GM23248 (cell line): ENCODE measurements around the gene THG1L. TPM values are rescaled to one million over a fixed set of nuclear protein-coding genes. Genes with fewer than 3 reads are reported as not detected.
"Not testable (repeated sequence)": the region's sequence is repeated elsewhere in the genome, so short reads cannot be mapped to it uniquely, and the experiment has no call there.

Experiments used
- DNase-seq: peaks from one replicate; pipeline ENCODE4 v3.0.0-alpha.2; 2015
- H2AFZ ChIP-seq: fragments of 200-600 bp; sonication (generic); 2 replicates; pipeline ENCODE4 v1.6.1; 2016; ENCODE audit warnings: antibody characterized with exemption
- H3F3A ChIP-seq: fragments of 200-600 bp; sonication (generic); 2 replicates; pipeline ENCODE4 v1.6.1; 2016; ENCODE audit warnings: mild to moderate bottlenecking, antibody characterized with exemption, mixed run types; ENCODE audit not compliant: insufficient read depth
- H3K27ac ChIP-seq: fragments of 200-600 bp; sonication (generic); 2 replicates; pipeline ENCODE4 v1.5.1; 2016; ENCODE audit warnings: mild to moderate bottlenecking
- H3K27me3 ChIP-seq: fragments of 200-600 bp; sonication (generic); replicated peaks from 2 replicates; pipeline ENCODE4 v1.6.1; 2016; ENCODE audit warnings: mild to moderate bottlenecking; ENCODE audit not compliant: insufficient read depth
- H3K36me3 ChIP-seq: fragments of 200-600 bp; sonication (generic); 2 replicates; pipeline ENCODE4 v1.6.1; 2016; ENCODE audit warnings: low read depth, mild to moderate bottlenecking
- H3K4me1 ChIP-seq: fragments of 200-600 bp; sonication (generic); 2 replicates; pipeline ENCODE4 v1.6.1; 2016; ENCODE audit warnings: mild to moderate bottlenecking; ENCODE audit not compliant: insufficient read depth
- H3K4me2 ChIP-seq: fragments of 200-600 bp; sonication (generic); one replicate; pipeline ENCODE4 v1.6.1; 2016; ENCODE audit warnings: mild to moderate bottlenecking; ENCODE audit not compliant: unreplicated experiment
- H3K4me3 ChIP-seq: fragments of 200-600 bp; sonication (generic); 2 replicates; pipeline ENCODE4 v1.5.1; 2016; ENCODE audit warnings: mild to moderate bottlenecking
- H3K79me2 ChIP-seq: fragments of 200-600 bp; sonication (generic); 2 replicates; pipeline ENCODE4 v1.6.1; 2016; ENCODE audit warnings: mild to moderate bottlenecking; ENCODE audit not compliant: insufficient read depth
- H3K9ac ChIP-seq: fragments of 200-600 bp; sonication (generic); 2 replicates; pipeline ENCODE4 v1.6.1; 2016; ENCODE audit warnings: mild to moderate bottlenecking
- H3K9me2 ChIP-seq: fragments of 200-600 bp; sonication (generic); 2 replicates; pipeline ENCODE4 v1.6.1; 2016; ENCODE audit warnings: mixed run types, mild to moderate bottlenecking, moderate library complexity; ENCODE audit not compliant: insufficient read depth
- H3K9me3 ChIP-seq: fragments of 200-600 bp; sonication (generic); one replicate; pipeline ENCODE4 v1.6.1; 2017; ENCODE audit warnings: low read depth
- H4K20me1 ChIP-seq: fragments of 200-600 bp; sonication (generic); 2 replicates; pipeline ENCODE4 v1.6.0; 2016; ENCODE audit not compliant: insufficient read depth
- EZH2 ChIP-seq: fragments of 200-600 bp; sonication (generic); IDR thresholded peaks from 2 replicates; pipeline ENCODE4 v1.6.1; 2018; ENCODE audit warnings: antibody characterized with exemption, mild to moderate bottlenecking; ENCODE audit not compliant: insufficient read depth, poor library complexity, severe bottlenecking
- EZH2phosphoT487 ChIP-seq: fragments of 200-600 bp; sonication (generic); IDR thresholded peaks from 2 replicates; pipeline ENCODE4 v1.6.1; 2018; ENCODE audit warnings: antibody characterized with exemption, moderate library complexity, mild to moderate bottlenecking, low read depth; ENCODE audit not compliant: insufficient read depth
- WGBS, 2 experiments: methylation state at CpG; one replicate each; pipeline ENCODE4 v1.1.6; 2015 to 2017; ENCODE audit warnings: low lambda C conversion rate in 2 of 2, low coverage in 1 of 2; ENCODE audit errors: missing lambda C conversion rate in 2 of 2; 5-methylcytosine and 5-hydroxymethylcytosine counted together
- in situ Hi-C: fragments of 300-500 bp; cut with MboI; formaldehyde crosslinking; loops from 2 replicates; pipeline ENCODE4 v1.15.0; 2020
- polyA plus RNA-seq: library from polyadenylated mRNA; unstranded; fragments of >200 nt; fragmentation: Nextera tagmentation; extraction: Ambion mirVana; gene quantifications from 2 replicates; pipeline ENCODE4 v1.2.1, GENCODE V29; 2016
- total RNA-seq: library from RNA; depleted of rRNA; stranded (reverse); fragments of >200 nt; shearing (Covaris generic); gene quantifications from 2 replicates; pipeline ENCODE4 v1.2.3, GENCODE V29; 2014

The THG1L gene
- total and polyA plus RNA-seq, 2 experiments from 2014 or later = 8.9 to 10.3 TPM

- no peaks in the 10 kb centered on the region for H3K36me3 ChIP-seq
- peak overlapping the region; percentile 60 for H3K4me3 ChIP-seq
- H4K20me1 ChIP-seq = no peaks in the 10 kb centered on the region
- no peaks in the 10 kb centered on the region for H3F3A ChIP-seq
- H3K27ac ChIP-seq = no peak overlapping the region
- 46 to 48% methylated on average over 36 to 52 of the region's 52 CpGs for WGBS, 2 experiments
- H3K4me2 ChIP-seq = peak overlapping the region; percentile 44
- in situ Hi-C loops = no loop called here
- H2AFZ ChIP-seq = peak overlapping the region; percentile 87
- peak; percentile 68 for DNase-seq
- peak overlapping the region; percentile 58 for H3K9ac ChIP-seq
- H3K9me2 ChIP-seq = no peaks in the 10 kb centered on the region
- H3K79me2 ChIP-seq = no peaks in the 10 kb centered on the region
- no peaks in the 10 kb centered on the region for H3K4me1 ChIP-seq
- no peak for TF ChIP-seq EZH2phosphoT487
- TF ChIP-seq EZH2 = no peak
- no peaks in the 10 kb centered on the region for H3K27me3 ChIP-seq
- H3K9me3 ChIP-seq = no peaks in the 10 kb centered on the region
These were observed 41.1 kb upstream of the THG1L start for GRCh38 chr5:157689942-157690689.

GRCh38 chr5:157690690-157691433, 40.4 kb upstream of the THG1L start:
- no peaks in the 10 kb centered on the region for H3K4me1 ChIP-seq
- in situ Hi-C loops = no loop called here
- no peak for DNase-seq
- H3K4me2 ChIP-seq = peak overlapping the region; percentile 44
- peak overlapping the region; percentile 58 for H3K9ac ChIP-seq
- no peaks in the 10 kb centered on the region for H3K9me2 ChIP-seq
- no peaks in the 10 kb centered on the region for H3K9me3 ChIP-seq
- no peaks in the 10 kb centered on the region for H3K27me3 ChIP-seq
- TF ChIP-seq EZH2phosphoT487 (no peak), EZH2 (no peak)
- no peaks in the 10 kb centered on the region for H3K36me3 ChIP-seq
- no peaks in the 10 kb centered on the region for H4K20me1 ChIP-seq
- H3K4me3 ChIP-seq = peak overlapping the region; percentile 60
- no peaks in the 10 kb centered on the region for H3K79me2 ChIP-seq
- 45 to 47% methylated on average over 51 to 53 of the region's 53 CpGs for WGBS, 2 experiments
- H3K27ac ChIP-seq = no peak overlapping the region
- no peaks in the 10 kb centered on the region for H3F3A ChIP-seq
- peak overlapping the region; percentile 87 for H2AFZ ChIP-seq

- H3K9ac ChIP-seq, H2AFZ ChIP-seq, in situ Hi-C loops, H3K27me3 ChIP-seq, H3K4me3 ChIP-seq, H3K27ac ChIP-seq, H3K79me2 ChIP-seq, H3K4me1 ChIP-seq, H3F3A ChIP-seq, DNase-seq, H3K36me3 ChIP-seq, H3K9me3 ChIP-seq, H3K9me2 ChIP-seq, H4K20me1 ChIP-seq, H3K4me2 ChIP-seq: not testable (repeated sequence)
- WGBS, 2 experiments = 84 to 88% methylated on average over 21 to 25 of the region's 25 CpGs
These were observed 37.4 kb upstream of the THG1L start for GRCh38 chr5:157693816-157694215.

GRCh38 chr5:157696154-157696553, 35.1 kb upstream of the THG1L start:
- in situ Hi-C loops, H3K4me1 ChIP-seq, H3K4me3 ChIP-seq, H3K36me3 ChIP-seq, H3K27ac ChIP-seq, DNase-seq, H3K9ac ChIP-seq, H3K27me3 ChIP-seq, H3K79me2 ChIP-seq, H2AFZ ChIP-seq, H3F3A ChIP-seq, H3K4me2 ChIP-seq, H3K9me2 ChIP-seq, H3K9me3 ChIP-seq, H4K20me1 ChIP-seq: not testable (repeated sequence)
- 59 to 64% methylated on average over 3 of the region's 3 CpGs for WGBS, 2 experiments

GRCh38 chr5:157698674-157699073, 32.5 kb upstream of the THG1L start:
- WGBS, 2 experiments = 55 to 56% methylated on average over 4 of the region's 4 CpGs
- H3K4me3 ChIP-seq, H3K4me2 ChIP-seq, H3F3A ChIP-seq, H4K20me1 ChIP-seq, H2AFZ ChIP-seq, H3K9ac ChIP-seq, H3K79me2 ChIP-seq, H3K36me3 ChIP-seq, H3K9me3 ChIP-seq, H3K27me3 ChIP-seq, in situ Hi-C loops, H3K9me2 ChIP-seq, H3K4me1 ChIP-seq, H3K27ac ChIP-seq, DNase-seq: not testable (repeated sequence)
